Loucy (cell line): ENCODE measurements around the gene SHC4.

Source experiments
- H2AFZ ChIP-seq: fragments of 200-600 bp; sonication (generic); 2 replicates; pipeline ENCODE4 v1.6.0; 2016; ENCODE audit warnings: antibody characterized with exemption, mild to moderate bottlenecking, low read length, moderate library complexity
- H3F3A ChIP-seq: fragments of 200-600 bp; 2 replicates; pipeline ENCODE4 v1.6.0; 2016; ENCODE audit warnings: antibody characterized with exemption, low read depth, mild to moderate bottlenecking
- H3K27me3 ChIP-seq: fragments of 200-600 bp; sonication (generic); 2 replicates; pipeline ENCODE4 v1.6.1; 2014; ENCODE audit warnings: low read length, mild to moderate bottlenecking; ENCODE audit not compliant: insufficient read depth, poor library complexity, severe bottlenecking
- H3K36me3 ChIP-seq: fragments of 200-600 bp; sonication (generic); 2 replicates; pipeline ENCODE4 v1.6.1; 2016; ENCODE audit warnings: low read length; ENCODE audit not compliant: insufficient read depth
- H3K4me1 ChIP-seq: fragments of 200-600 bp; sonication (generic); 2 replicates; pipeline ENCODE4 v1.5.1; 2014; ENCODE audit warnings: low read length, mild to moderate bottlenecking; ENCODE audit not compliant: insufficient read depth, poor library complexity, severe bottlenecking
- H3K4me2 ChIP-seq: fragments of 200-600 bp; sonication (generic); 2 replicates; pipeline ENCODE4 v1.6.0; 2014; ENCODE audit warnings: antibody characterized with exemption, low read length, low read depth, mild to moderate bottlenecking; ENCODE audit not compliant: poor library complexity, severe bottlenecking
- H3K4me3 ChIP-seq: fragments of 200-600 bp; sonication (generic); 2 replicates; pipeline ENCODE4 v1.5.1; 2014; ENCODE audit warnings: low read length, mild to moderate bottlenecking, mixed read lengths; ENCODE audit not compliant: poor library complexity, severe bottlenecking
- H3K79me2 ChIP-seq: fragments of 200-600 bp; sonication (generic); 2 replicates; pipeline ENCODE4 v1.6.1; 2014; ENCODE audit warnings: low read length; ENCODE audit not compliant: insufficient read depth
- H3K9ac ChIP-seq: fragments of 200-600 bp; sonication (generic); 2 replicates; pipeline ENCODE4 v1.6.0; 2014; ENCODE audit warnings: mild to moderate bottlenecking, low read depth, low read length, moderate library complexity; ENCODE audit not compliant: poor library complexity, severe bottlenecking
- H3K9me2 ChIP-seq: fragments of 200-600 bp; sonication (generic); replicated peaks from 2 replicates; pipeline ENCODE4 v1.6.1; 2016; ENCODE audit warnings: low read depth, low read length, mixed read lengths
- H3K9me3 ChIP-seq: fragments of 200-600 bp; sonication (generic); 2 replicates; pipeline ENCODE4 v1.6.1; 2014; ENCODE audit warnings: mild to moderate bottlenecking, antibody characterized with exemption, low read length, low read depth; ENCODE audit not compliant: insufficient read depth
- H4K20me1 ChIP-seq: fragments of 200-600 bp; sonication (generic); 2 replicates; pipeline ENCODE4 v1.6.0; 2014; ENCODE audit warnings: antibody characterized with exemption, low read length, mild to moderate bottlenecking; ENCODE audit not compliant: insufficient read depth, poor library complexity, severe bottlenecking
- CTCF ChIP-seq: fragments of 200-600 bp; sonication (generic); conservative IDR thresholded peaks from 2 replicates; pipeline ENCODE4 v1.5.1; 2014; ENCODE audit warnings: mild to moderate bottlenecking, antibody characterized with exemption, low read length
- EZH2phosphoT487 ChIP-seq: fragments of 200-600 bp; IDR thresholded peaks from 2 replicates; pipeline ENCODE4 v1.6.1; 2018; ENCODE audit warnings: antibody characterized with exemption, mild to moderate bottlenecking, moderate library complexity, borderline replicate concordance

The SHC4 gene

GRCh38 chr15:48963524-48964113 lies at the start of gene SHC4:
Gene SHC4, minus strand, starts transcription at chr15:48963919. Its CDS starts 904 bp downstream, at chr15:48963015.
- Histone ChIP-seq H3K4me2 (peak within 1 kb of the TSS; percentile 86), H3K36me3 (no peaks in the 10 kb centered on the region), H3K9me2 (no peaks in the 10 kb centered on the region), H2AFZ (peak within 1 kb of the TSS; percentile 16; the same call in 1 of the 2 replicates), H3F3A (no peaks in the 10 kb centered on the region), H3K9ac (peak within 1 kb of the TSS; percentile 6), H3K79me2 (no peaks in the 10 kb centered on the region), H3K4me1 (peaks cover 43% of the 10 kb centered on the region), H3K27me3 (no peaks in the 10 kb centered on the region), H4K20me1 (no peaks in the 10 kb centered on the region), H3K9me3 (no peaks in the 10 kb centered on the region), H3K4me3 (peak within 1 kb of the TSS; percentile 62)
- TF ChIP-seq EZH2phosphoT487: no peak
- TF ChIP-seq CTCF: no peak

GRCh38 chr15:48999314-48999713 lies 35.6 kb upstream of the SHC4 start:
- no peaks in the 10 kb centered on the region for H3K4me1 ChIP-seq
- no peaks in the 10 kb centered on the region for H3K9me3 ChIP-seq
- H2AFZ ChIP-seq: no peak overlapping the region
- no peak overlapping the region for H3K4me3 ChIP-seq
- H3K4me2 ChIP-seq: no peak overlapping the region
- H3K79me2 ChIP-seq: no peaks in the 10 kb centered on the region
- TF ChIP-seq CTCF: no peak
- TF ChIP-seq EZH2phosphoT487: no peak
- H4K20me1 ChIP-seq: no peaks in the 10 kb centered on the region
- H3K36me3 ChIP-seq: peaks cover 50% of the 10 kb centered on the region; the same call in 1 of the 2 replicates
- no peaks in the 10 kb centered on the region for H3F3A ChIP-seq
- H3K9ac ChIP-seq: no peak overlapping the region
- no peaks in the 10 kb centered on the region for H3K9me2 ChIP-seq
- no peaks in the 10 kb centered on the region for H3K27me3 ChIP-seq

GRCh38 chr15:48996276-48996675 lies 32.6 kb upstream of the SHC4 start:
- no peaks in the 10 kb centered on the region for H3F3A ChIP-seq

More at GRCh38 chr15:48996276-48996675, 32.6 kb upstream of the SHC4 start:
- Histone ChIP-seq H3K9me2 (no peaks in the 10 kb centered on the region), H4K20me1 (no peaks in the 10 kb centered on the region), H3K4me1 (no peaks in the 10 kb centered on the region), H3K4me2 (no peak overlapping the region), H3K9me3 (no peaks in the 10 kb centered on the region), H2AFZ (no peak overlapping the region), H3K36me3 (peaks cover 72% of the 10 kb centered on the region), H3K27me3 (no peaks in the 10 kb centered on the region), H3K9ac (no peak overlapping the region), H3K4me3 (no peak overlapping the region), H3K79me2 (no peaks in the 10 kb centered on the region)
- TF ChIP-seq CTCF (no peak), EZH2phosphoT487 (no peak)
